ENCODE measurements around the gene MED22.
"Not testable (repeated sequence)": the region's sequence is repeated elsewhere in the genome, so short reads cannot be mapped to it uniquely, and the experiment has no call there.

Gene MED22

GRCh38 chr9:133321411-133321935 lies 26.5 kb downstream of the MED22 start:
- Histone ChIP-seq H3K9me3 (ENCODE audit: control insufficient read depth, insufficient read depth, low read length) (no peaks in the 10 kb centered on the region), H3K79me2 (ENCODE audit: control insufficient read depth, low read length) (no peaks in the 10 kb centered on the region), H3K27me3 (ENCODE audit: control insufficient read depth, low read length) (no peaks in the 10 kb centered on the region), H3K4me1 (ENCODE audit: control insufficient read depth, low read length) (no peaks in the 10 kb centered on the region), H3K4me2 (ENCODE audit: low read length) (no peak overlapping the region), H3K9me2 (replicated peaks; ENCODE audit: control insufficient read depth, low read length) (no peaks in the 10 kb centered on the region), H3K27ac (ENCODE audit: low read depth, low read length) (no peak overlapping the region), H4K20me1 (ENCODE audit: control insufficient read depth, insufficient read depth, low read depth, low read length) (no peaks in the 10 kb centered on the region), H3K4me3 (ENCODE audit: low read length) (no peak overlapping the region), H3K36me3 (ENCODE audit: control insufficient read depth, low read length) (no peaks in the 10 kb centered on the region), H3F3A (ENCODE audit: control insufficient read depth, insufficient read depth) (no peaks in the 10 kb centered on the region)
- no peak for TF ChIP-seq CTCF (IDR thresholded peaks at IDR 0.05; ENCODE audit: low read depth, low read length, poor library complexity, severe bottlenecking)
- TF ChIP-seq EZH2phosphoT487 (IDR thresholded peaks at IDR 0.05; ENCODE audit: borderline replicate concordance, low read length) = no peak

- no peaks in the 10 kb centered on the region for H3K9me2 ChIP-seq (replicated peaks; ENCODE audit: control insufficient read depth, low read length)
- H3K9me3 ChIP-seq (ENCODE audit: control insufficient read depth, insufficient read depth, low read length) = no peaks in the 10 kb centered on the region
- H3K4me1 ChIP-seq (ENCODE audit: control insufficient read depth, low read length) = no peaks in the 10 kb centered on the region
- no peaks in the 10 kb centered on the region for H4K20me1 ChIP-seq (ENCODE audit: control insufficient read depth, insufficient read depth, low read depth, low read length)
- no peaks in the 10 kb centered on the region for H3K79me2 ChIP-seq (ENCODE audit: control insufficient read depth, low read length)
- H3K27ac ChIP-seq (ENCODE audit: low read depth, low read length) = no peak overlapping the region
- TF ChIP-seq CTCF (IDR thresholded peaks at IDR 0.05; ENCODE audit: low read depth, low read length, poor library complexity, severe bottlenecking) (no peak), EZH2phosphoT487 (IDR thresholded peaks at IDR 0.05; ENCODE audit: borderline replicate concordance, low read length) (no peak)
- H3K4me3 ChIP-seq (ENCODE audit: low read length) = no peak overlapping the region
- no peaks in the 10 kb centered on the region for H3F3A ChIP-seq (ENCODE audit: control insufficient read depth, insufficient read depth)
- no peaks in the 10 kb centered on the region for H3K27me3 ChIP-seq (ENCODE audit: control insufficient read depth, low read length)
- no peak overlapping the region for H3K4me2 ChIP-seq (ENCODE audit: low read length)
- H3K36me3 ChIP-seq (ENCODE audit: control insufficient read depth, low read length) = no peaks in the 10 kb centered on the region
These were observed 27.5 kb downstream of the MED22 start for GRCh38 chr9:133320421-133320881.

- not testable (repeated sequence) for H3K9me3 ChIP-seq (ENCODE audit: control insufficient read depth, insufficient read depth, low read length); H3K4me3 ChIP-seq (ENCODE audit: low read length); H3F3A ChIP-seq (ENCODE audit: control insufficient read depth, insufficient read depth); H3K79me2 ChIP-seq (ENCODE audit: control insufficient read depth, low read length); H3K4me1 ChIP-seq (ENCODE audit: control insufficient read depth, low read length); H3K27me3 ChIP-seq (ENCODE audit: control insufficient read depth, low read length); H3K4me2 ChIP-seq (ENCODE audit: low read length); H3K27ac ChIP-seq (ENCODE audit: low read depth, low read length); H3K36me3 ChIP-seq (ENCODE audit: control insufficient read depth, low read length); H4K20me1 ChIP-seq (ENCODE audit: control insufficient read depth, insufficient read depth, low read depth, low read length); H3K9me2 ChIP-seq (replicated peaks; ENCODE audit: control insufficient read depth, low read length)
These were observed 30.4 kb downstream of the MED22 start for GRCh38 chr9:133317551-133317950.

GRCh38 chr9:133315997-133316396 lies 31.9 kb downstream of the MED22 start:
- Histone ChIP-seq H3K79me2 (ENCODE audit: control insufficient read depth, low read length) (no peaks in the 10 kb centered on the region), H3K9me2 (replicated peaks; ENCODE audit: control insufficient read depth, low read length) (no peaks in the 10 kb centered on the region), H3K27ac (ENCODE audit: low read depth, low read length) (no peak overlapping the region), H3K27me3 (ENCODE audit: control insufficient read depth, low read length) (no peaks in the 10 kb centered on the region), H4K20me1 (ENCODE audit: control insufficient read depth, insufficient read depth, low read depth, low read length) (no peaks in the 10 kb centered on the region), H3K4me1 (ENCODE audit: control insufficient read depth, low read length) (no peaks in the 10 kb centered on the region), H3F3A (ENCODE audit: control insufficient read depth, insufficient read depth) (no peaks in the 10 kb centered on the region), H3K4me2 (ENCODE audit: low read length) (no peak overlapping the region), H3K9me3 (ENCODE audit: control insufficient read depth, insufficient read depth, low read length) (no peaks in the 10 kb centered on the region), H3K36me3 (ENCODE audit: control insufficient read depth, low read length) (no peaks in the 10 kb centered on the region), H3K4me3 (ENCODE audit: low read length) (no peak overlapping the region)
- TF ChIP-seq CTCF (IDR thresholded peaks at IDR 0.05; ENCODE audit: low read depth, low read length, poor library complexity, severe bottlenecking) = no peak
- no peak for TF ChIP-seq EZH2phosphoT487 (IDR thresholded peaks at IDR 0.05; ENCODE audit: borderline replicate concordance, low read length)

Measured in DOHH2 (cell line).